Neutrophil (primary cell): ENCODE measurements around the gene WDR88.

Experiments
- H3K27ac ChIP-seq: fragments of 200-600 bp; sonication (generic); 2 replicates; pipeline ENCODE4 v1.5.1; 2016; ENCODE audit warnings: mild to moderate bottlenecking, moderate library complexity
- H3K27me3 ChIP-seq: fragments of 200-600 bp; sonication (generic); 2 replicates; pipeline ENCODE4 v1.6.0; 2016; ENCODE audit warnings: mild to moderate bottlenecking
- H3K36me3 ChIP-seq: fragments of 200-600 bp; sonication (generic); 2 replicates; pipeline ENCODE4 v1.5.1; 2017
- H3K4me1 ChIP-seq, 2 experiments: fragments of 200-600 bp in 1 of 2; sonication (generic) in 1 of 2; 1 replicate in 1 of 2; 2 replicates in 1 of 2; pipeline versions ENCODE4 v1.5.1 to v1.6.1; 2013 to 2016; ENCODE audit warnings: low read depth in 1 of 2, low read length in 1 of 2, mild to moderate bottlenecking in 1 of 2, moderate library complexity in 1 of 2; ENCODE audit not compliant: control insufficient read depth in 1 of 2, insufficient read depth in 1 of 2
- H3K4me3 ChIP-seq, 2 experiments: fragments of 200-600 bp in 1 of 2; sonication (generic) in 1 of 2; 1 replicate in 1 of 2; 2 replicates in 1 of 2; pipeline ENCODE4 v1.5.1; 2013 to 2016; ENCODE audit warnings: low read depth in 1 of 2, low read length in 1 of 2, mild to moderate bottlenecking in 1 of 2, moderate library complexity in 1 of 2
- H3K9me3 ChIP-seq: fragments of 200-600 bp; sonication (generic); 2 replicates; pipeline ENCODE4 v1.5.1; 2016
- CTCF ChIP-seq: fragments of 200-600 bp; sonication (generic); IDR thresholded peaks from 2 replicates; pipeline ENCODE4 v1.5.1; 2016; ENCODE audit warnings: antibody characterized with exemption

Gene WDR88

GRCh38 chr19:33201886-33202545, 70.1 kb downstream of the WDR88 start:
- Histone ChIP-seq H3K4me1 (peaks cover 33 to 35% of the 10 kb centered on the region in 2 experiments), H3K27ac (no peak overlapping the region), H3K36me3 (peaks cover 57% of the 10 kb centered on the region), H3K27me3 (no peaks in the 10 kb centered on the region), H3K4me3 (no peak overlapping the region), H3K9me3 (no peaks in the 10 kb centered on the region)
- TF ChIP-seq CTCF, result no peak

GRCh38 chr19:33202546-33203507, 70.9 kb downstream of the WDR88 start:
- no peaks in the 10 kb centered on the region for H3K27me3 ChIP-seq
- H3K4me1 ChIP-seq, result peaks cover 32% of the 10 kb centered on the region in 2 experiments
- no peak overlapping the region for H3K4me3 ChIP-seq
- H3K9me3 ChIP-seq, result no peaks in the 10 kb centered on the region
- no peak overlapping the region for H3K27ac ChIP-seq
- peaks cover 60% of the 10 kb centered on the region for H3K36me3 ChIP-seq
- TF ChIP-seq CTCF, result no peak

- Histone ChIP-seq H3K36me3 (peaks cover 58% of the 10 kb centered on the region), H3K27ac (no peak overlapping the region), H3K9me3 (no peaks in the 10 kb centered on the region), H3K4me3 (no peak overlapping the region), H3K27me3 (no peaks in the 10 kb centered on the region), H3K4me1 (peaks cover 25 to 27% of the 10 kb centered on the region in 2 experiments)
- no peak for TF ChIP-seq CTCF
These were observed 71.6 kb downstream of the WDR88 start for GRCh38 chr19:33203529-33203928.

GRCh38 chr19:33204136-33204973, 72.4 kb downstream of the WDR88 start:
- H3K9me3 ChIP-seq, result no peaks in the 10 kb centered on the region
- H3K4me1 ChIP-seq, result peaks cover 17 to 18% of the 10 kb centered on the region in 2 experiments
- H3K36me3 ChIP-seq, result peaks cover 58% of the 10 kb centered on the region
- H3K4me3 ChIP-seq, result no peak overlapping the region
- H3K27ac ChIP-seq, result no peak overlapping the region
- TF ChIP-seq CTCF, result no peak
- no peaks in the 10 kb centered on the region for H3K27me3 ChIP-seq

- Histone ChIP-seq H3K4me1 (peaks cover 10 to 11% of the 10 kb centered on the region in 2 experiments), H3K4me3 (no peak overlapping the region), H3K27me3 (no peaks in the 10 kb centered on the region), H3K27ac (no peak overlapping the region), H3K9me3 (no peaks in the 10 kb centered on the region), H3K36me3 (peaks cover 58% of the 10 kb centered on the region)
- no peak for TF ChIP-seq CTCF
These were observed 73.2 kb downstream of the WDR88 start for GRCh38 chr19:33205110-33205509.
